GM12878 (cell line): Measurements from ENCODE around the gene RASGRF1. TPM values are rescaled to one million over a fixed set of nuclear protein-coding genes. Genes with fewer than 3 reads are reported as not detected.

Experiments used
- ATAC-seq: fragments of 200-7000 bp; cut with Tn5 transposase; 3 replicates; pipeline ENCODE4 v1.9.1; 2020; ENCODE audit warnings: mild to moderate bottlenecking, moderate library complexity
- BruUV-seq: library from RNA; stranded (reverse); fragments of 400-500 nt; replicated peaks from 2 replicates; lab custom pipeline; 2021; lab: Mats Ljungman, UMichigan
- CTCF ChIA-PET: fragments of 300-600 bp; sonication (Branson Sonifier 250); formaldehyde crosslinking; extraction: SDS; loops from one replicate; lab custom pipeline; 2021; ENCODE audit warnings: inconsistent platforms; lab: Yijun Ruan, JAX
- POLR2A ChIA-PET: fragments of 350-600 bp; formaldehyde crosslinking; extraction: SDS; loops from one replicate; lab custom pipeline; 2021; ENCODE audit warnings: inconsistent platforms; lab: Charles Lee
- RAD21 ChIA-PET: fragments of 300-600 bp; sonication (Branson Sonifier 250); formaldehyde crosslinking; loops from one replicate; lab custom pipeline; 2023; ENCODE audit warnings: antibody characterized with exemption; ENCODE audit not compliant: unreplicated experiment; lab: Charles Lee
- SMC1A ChIA-PET: fragments of 300-600 bp; sonication (Branson Sonifier 250); formaldehyde crosslinking; loops from one replicate; lab custom pipeline; 2023; ENCODE audit not compliant: unreplicated experiment, uncharacterized antibody; lab: Charles Lee
- DNase-seq: peaks from one replicate; pipeline ENCODE4 v3.0.0-alpha.2; 2011; ENCODE audit warnings: low read depth, low spot score
- FAIRE-seq: peaks from 3 replicates; lab custom pipeline; 2011; peaks lifted over from hg19 to GRCh38; lab: Jason Lieb, UNC
- H2AFZ ChIP-seq: 2 replicates; pipeline ENCODE4 v1.6.0; 2011; ENCODE audit warnings: low read depth, low read length, control low read depth; ENCODE audit not compliant: control insufficient read depth
- H3K27ac ChIP-seq: 2 replicates; pipeline ENCODE4 v1.5.1; 2011; ENCODE audit warnings: control low read depth; ENCODE audit not compliant: control insufficient read depth, insufficient read depth
- H3K27me3 ChIP-seq, 2 experiments: replicated peaks in 1 of 2; 2 replicates each; pipeline versions ENCODE4 v1.6.0 to v1.6.1; 2011; ENCODE audit warnings: low read length in 1 of 2; ENCODE audit not compliant: control insufficient read depth in 2 of 2, insufficient read depth in 2 of 2
- H3K36me3 ChIP-seq, 2 experiments: 2 replicates each; pipeline ENCODE4 v1.5.1; 2011; ENCODE audit warnings: low read length in 1 of 2; ENCODE audit not compliant: control insufficient read depth in 2 of 2, insufficient read depth in 2 of 2
- H3K4me1 ChIP-seq: 2 replicates; pipeline ENCODE4 v1.6.1; 2011; ENCODE audit warnings: mild to moderate bottlenecking, low read length, moderate library complexity, mixed read lengths; ENCODE audit not compliant: control insufficient read depth, insufficient read depth
- H3K4me2 ChIP-seq: 2 replicates; pipeline ENCODE4 v1.6.0; 2011; ENCODE audit warnings: control low read depth; ENCODE audit not compliant: control insufficient read depth, insufficient read depth
- H3K4me3 ChIP-seq: fragments of 200-600 bp; sonication (generic); 2 replicates; pipeline ENCODE4 v1.5.1; 2016
- H3K79me2 ChIP-seq: 2 replicates; pipeline ENCODE4 v1.6.0; 2011; ENCODE audit warnings: low read length; ENCODE audit not compliant: control insufficient read depth, insufficient read depth
- H3K9ac ChIP-seq: 2 replicates; pipeline ENCODE4 v1.8.0; 2011; ENCODE audit warnings: low read length, control low read depth, mixed read lengths; ENCODE audit not compliant: control insufficient read depth, insufficient read depth
- H3K9me3 ChIP-seq: replicated peaks from 3 replicates; pipeline ENCODE4 v1.5.1; 2011; ENCODE audit warnings: mild to moderate bottlenecking, low read length; ENCODE audit not compliant: control insufficient read depth, insufficient read depth
- H4K20me1 ChIP-seq: 2 replicates; pipeline ENCODE4 v1.6.0; 2011; ENCODE audit not compliant: control insufficient read depth, insufficient read depth
- ATF7 ChIP-seq: fragments of 450-650 bp; IDR thresholded peaks from 2 replicates; pipeline ENCODE4 v1.6.1; 2016; ENCODE audit warnings: low read depth, mild to moderate bottlenecking
- E4F1 ChIP-seq: fragments of 450-650 bp; IDR thresholded peaks from 2 replicates; pipeline ENCODE4 v1.6.1; 2018; ENCODE audit warnings: borderline replicate concordance, mild to moderate bottlenecking; ENCODE audit not compliant: partially characterized antibody
- MLLT1 ChIP-seq: fragments of 450-650 bp; IDR thresholded peaks from 2 replicates; pipeline ENCODE4 v1.6.1; 2016; ENCODE audit warnings: mild to moderate bottlenecking
- SMC3 ChIP-seq: IDR thresholded peaks from 2 replicates; pipeline ENCODE4 v1.6.1; 2011; ENCODE audit warnings: low read length, improper control_type of control experiment, borderline replicate concordance
- SRF ChIP-seq, 2 experiments: IDR thresholded peaks; 2 replicates each; pipeline ENCODE4 v1.6.1; 2011; ENCODE audit warnings: low read depth in 2 of 2, low read length in 2 of 2, mild to moderate bottlenecking in 1 of 2, moderate library complexity in 1 of 2
- YY1 ChIP-seq: IDR thresholded peaks from 2 replicates; pipeline ENCODE4 v1.6.1; 2011; ENCODE audit warnings: low read depth, mild to moderate bottlenecking, low read length
- WGBS: methylation state at CpG from one replicate; pipeline ENCODE4 v1.1.6; 2016; ENCODE audit warnings: low lambda C conversion rate; ENCODE audit not compliant: insufficient replicate concordance, insufficient coverage; ENCODE audit errors: missing lambda C conversion rate; 5-methylcytosine and 5-hydroxymethylcytosine counted together
- in situ Hi-C: fragments of 300-500 bp; cut with MboI; formaldehyde crosslinking; loops from 9 replicates; pipeline ENCODE4 v1.14.3; 2018; ENCODE audit warnings: mixed read lengths
- intact Hi-C: fragments of 100-400 bp; cut with micrococcal nuclease; formaldehyde crosslinking; loops from one replicate; pipeline ENCODE4 v1.14.2; 2022; ENCODE audit not compliant: unreplicated experiment
- polyA plus RNA-seq, 11 experiments: library from polyadenylated mRNA; depleted of rRNA in 4 of 11; unstranded in 6 of 11; stranded (reverse) in 5 of 11; fragments of >200 nt; fragmentation: Nextera tagmentation in 4 of 11; fragmentation: Illumina TruSeq in 1 of 11; extraction: Ambion mirVana in 4 of 11; extraction: Trizol in 1 of 11; gene quantifications; 1 replicate in 1 of 11; 2 replicates in 10 of 11; pipeline versions ENCODE4 v1.2.1 to v1.2.3, GENCODE V29; 2011 to 2016; ENCODE audit warnings: inconsistent platforms in 2 of 11, missing spikeins in 2 of 11, low read depth in 1 of 11
- total RNA-seq, 4 experiments: library from RNA; depleted of rRNA in 3 of 4; stranded (reverse); fragments of >200 nt in 3 of 4; fragmentation: Illumina TruSeq in 1 of 4; extraction: Trizol in 1 of 4; gene quantifications; 2 replicates each; pipeline versions ENCODE4 v1.2.1 to v1.2.3, GENCODE V29; 2013 to 2021

RASGRF1 gene
- total and polyA plus RNA-seq, 10 of the 15 experiments (the other 5 are each of a cell fraction or from before 2014, with no cell fraction given): 0.20 to 1.9 (median 0.86) TPM

DNA sequence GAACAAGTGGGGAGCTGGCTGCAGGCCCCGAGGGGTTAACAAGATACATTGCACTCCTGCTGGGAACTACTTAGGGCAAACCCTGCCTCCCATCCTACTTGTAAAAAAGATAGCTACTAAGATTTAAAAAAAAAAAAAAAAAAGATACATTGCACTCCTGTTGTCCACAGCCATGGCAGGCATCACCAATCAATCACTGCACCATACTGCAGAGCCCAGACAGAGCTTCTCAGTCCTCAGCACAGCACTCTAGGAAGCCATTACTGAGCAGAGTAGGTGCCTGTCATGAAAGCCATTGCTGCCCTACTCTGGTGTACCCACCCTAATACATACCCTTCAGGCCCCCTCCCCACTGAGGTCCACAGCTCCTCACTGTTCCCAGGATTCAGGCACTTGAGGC lies 64.8 kb downstream of the RASGRF1 start:
- Histone ChIP-seq H3K9ac (no peak overlapping the region), H3K4me1 (no peaks in the 10 kb centered on the region), H3K27ac (no peak overlapping the region), H4K20me1 (no peaks in the 10 kb centered on the region), H2AFZ (no peak overlapping the region), H3K79me2 (no peaks in the 10 kb centered on the region), H3K4me3 (no peak overlapping the region), H3K9me3 (no peaks in the 10 kb centered on the region; the same call in 2 of the 3 replicates), H3K36me3 (no peaks in the 10 kb centered on the region), H3K4me2 (no peak overlapping the region), H3K27me3 (no peaks in the 10 kb centered on the region)
- FAIRE-seq (no peak), DNase-seq (no peak), ATAC-seq (peak; percentile 42; the same call in 2 of the 3 replicates)
- POLR2A ChIA-PET: interaction anchor here (0.5 to 0.9 kb wide), 3 partner anchors 81 to 121 kb away, joined by 3 to 4 read pairs (median 3); no protein-coding TSS in a partner anchor
- BruUV-seq: no TSS peak
- RAD21 ChIA-PET: interaction anchor here (0.9 to 8.0 kb wide), 5 partner anchors 19 to 157 kb away, joined by 3 to 145 read pairs (median 5); no protein-coding TSS in a partner anchor
- TF ChIP-seq MLLT1: peak; percentile 94
- TF ChIP-seq ATF7: no peak
- TF ChIP-seq SRF (IDR thresholded peaks at IDR 0.05; ENCODE audit: low read depth in 2 of 2, low read length in 2 of 2): peak; percentile 20 to 80; a peak in 2 of 4 replicates
- TF ChIP-seq E4F1: no peak
- TF ChIP-seq SMC3: no peak
- peak; percentile 26; the same call in 1 of the 2 replicates for TF ChIP-seq YY1
- CTCF ChIA-PET: interaction anchor here (0.6 to 10.1 kb wide), 11 partner anchors 46 to 176 kb away, joined by 3 to 351 read pairs (median 3); no protein-coding TSS in a partner anchor
- in situ Hi-C loops: loop anchor here (5.0 kb wide), 1 partner anchor 156 kb away; no protein-coding TSS in a partner anchor
- WGBS: 20% methylated on average over 1 of the region's 1 CpG
- intact Hi-C loops: loop anchor here (5.0 kb wide), 2 partner anchors 89 to 114 kb away; no protein-coding TSS in a partner anchor
- SMC1A ChIA-PET: interaction anchor here (0.9 to 10.2 kb wide), 4 partner anchors 50 to 157 kb away, joined by 3 to 147 read pairs (median 5); no protein-coding TSS in a partner anchor
